Fibroblast of lung (primary cell): Measurements from ENCODE around the gene FAM234B. TPM values are rescaled to one million over a fixed set of nuclear protein-coding genes. Genes with fewer than 3 reads are reported as not detected.
A peak's percentile ranks its signal among the peaks of the same experiment; 100 is the strongest.

Source experiments
- DNase-seq, 2 donors: peaks; one replicate each; pipeline versions ENCODE4 v3.0.0 to v3.0.0-alpha.2; 2010; ENCODE audit warnings: low read depth in 2 of 2
- H2AFZ ChIP-seq: 2 replicates; pipeline ENCODE4 v1.5.1; 2012; ENCODE audit warnings: low read length, control low read depth, inconsistent platforms
- H3K27ac ChIP-seq: 2 replicates; pipeline ENCODE4 v1.5.1; 2011; ENCODE audit warnings: low read length, control low read depth; ENCODE audit not compliant: insufficient read depth
- H3K27me3 ChIP-seq: 2 replicates; pipeline ENCODE4 v1.5.1; 2011; ENCODE audit warnings: mild to moderate bottlenecking, low read length; ENCODE audit not compliant: control insufficient read depth, insufficient read depth
- H3K36me3 ChIP-seq: 2 replicates; pipeline ENCODE4 v1.5.1; 2011; ENCODE audit warnings: low read length; ENCODE audit not compliant: control insufficient read depth, insufficient read depth
- H3K4me1 ChIP-seq: 2 replicates; pipeline ENCODE4 v1.5.1; 2011; ENCODE audit warnings: low read length; ENCODE audit not compliant: control insufficient read depth, insufficient read depth; ENCODE audit errors: extremely low read depth
- H3K4me2 ChIP-seq: 2 replicates; pipeline ENCODE4 v1.5.1; 2011; ENCODE audit warnings: low read length, control low read depth; ENCODE audit not compliant: insufficient read depth; ENCODE audit errors: extremely low read depth
- H3K4me3 ChIP-seq, 4 experiments: fragments of 200-600 bp in 1 of 4; sonication (generic) in 1 of 4; replicated peaks in 1 of 4; 2 replicates each; pipeline ENCODE4 v1.5.1; 2011 to 2016; ENCODE audit warnings: low read length in 4 of 4, low read depth in 3 of 4, mild to moderate bottlenecking in 3 of 4, control low read depth in 2 of 4, inconsistent platforms in 1 of 4, mixed read lengths in 1 of 4; ENCODE audit not compliant: insufficient read depth in 1 of 4; ENCODE audit errors: control extremely low read depth in 1 of 4
- H3K79me2 ChIP-seq: 2 replicates; pipeline ENCODE4 v1.5.1; 2012; ENCODE audit warnings: mild to moderate bottlenecking, low read length, inconsistent platforms; ENCODE audit not compliant: control insufficient read depth, insufficient read depth
- H3K9ac ChIP-seq: 2 replicates; pipeline ENCODE4 v1.5.1; 2011; ENCODE audit warnings: mild to moderate bottlenecking, low read length, control low read depth; ENCODE audit not compliant: insufficient read depth
- H3K9me3 ChIP-seq: 2 replicates; pipeline ENCODE4 v1.5.1; 2012; ENCODE audit warnings: low read depth, low read length; ENCODE audit not compliant: control insufficient read depth, insufficient read depth
- H4K20me1 ChIP-seq: 2 replicates; pipeline ENCODE4 v1.5.1; 2011; ENCODE audit warnings: low read length; ENCODE audit not compliant: control insufficient read depth, insufficient read depth; ENCODE audit errors: extremely low read depth
- CTCF ChIP-seq, 2 donors: IDR thresholded peaks in 1 of 2; conservative IDR thresholded peaks in 1 of 2; 1 replicate in 1 of 2; 2 replicates in 1 of 2; pipeline ENCODE4 v1.5.1; 2011 to 2012; ENCODE audit warnings: low read length in 2 of 2, control low read depth in 1 of 2, inconsistent platforms in 1 of 2, low read depth in 1 of 2, mild to moderate bottlenecking in 1 of 2
- EZH2 ChIP-seq: IDR thresholded peaks from 2 replicates; pipeline ENCODE4 v1.5.1; 2012; ENCODE audit warnings: low read length, control low read depth, mild to moderate bottlenecking; ENCODE audit errors: missing control alignments
- polyA plus RNA-seq, 2 donors: library from polyadenylated mRNA; depleted of rRNA in 1 of 2; stranded (reverse) in 1 of 2; unstranded in 1 of 2; fragments of >200 nt; gene quantifications; 2 replicates each; pipeline ENCODE4 v1.2.1, GENCODE V29; 2011 to 2012; ENCODE audit warnings: missing spikeins in 1 of 2
- total RNA-seq: library from RNA; depleted of rRNA; stranded (reverse); fragments of >200 nt; gene quantifications from 2 replicates; pipeline ENCODE4 v1.2.1, GENCODE V29; 2014

Gene FAM234B
- total and polyA plus RNA-seq, 2 donors (not counting 1 experiment from before 2014, with no cell fraction given), result 7.3 to 10.4 TPM

GRCh38 chr12:12997156-12997555, 47.0 kb upstream of the FAM234B start:
- Histone ChIP-seq H3K79me2 (peaks cover 57% of the 10 kb centered on the region), H3K4me2 (no peak overlapping the region), H4K20me1 (no peaks in the 10 kb centered on the region), H3K9me3 (no peaks in the 10 kb centered on the region), H2AFZ (no peak overlapping the region), H3K9ac (no peak overlapping the region), H3K4me3 (peak overlapping the region in 2 of 4 experiments; percentile 7 to 99), H3K4me1 (peaks cover 21% of the 10 kb centered on the region), H3K36me3 (no peaks in the 10 kb centered on the region), H3K27me3 (no peaks in the 10 kb centered on the region), H3K27ac (no peak overlapping the region)
- TF ChIP-seq CTCF (conservative IDR thresholded peaks at IDR 0.05 in 1 of 2, IDR thresholded peaks at IDR 0.05 in 1 of 2; ENCODE audit: low read depth in 1 of 2, low read length in 2 of 2) (no peak), EZH2 (no peak)
- no peak for DNase-seq

DNA sequence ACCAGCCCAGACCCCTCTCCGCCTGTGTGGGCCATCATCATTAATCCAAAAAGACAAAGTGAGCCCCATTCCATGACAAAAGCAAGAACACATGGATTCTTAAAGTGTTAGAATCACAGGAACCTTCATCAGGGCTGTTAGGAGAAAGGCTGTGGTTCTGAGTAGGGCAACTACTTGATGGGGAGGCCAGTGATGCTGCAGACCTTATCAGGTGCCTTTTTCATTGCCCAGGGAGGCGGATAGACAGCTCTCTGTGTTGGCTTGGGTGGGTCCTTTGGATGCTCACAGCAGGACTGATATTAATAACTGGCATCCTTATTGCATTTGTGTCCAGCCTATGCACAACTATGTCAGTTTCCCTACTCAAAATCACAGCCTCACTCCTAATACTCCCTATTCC, 46.4 kb upstream of the FAM234B start:
- no peaks in the 10 kb centered on the region for H4K20me1 ChIP-seq
- H3K9ac ChIP-seq, result no peak overlapping the region
- H3K79me2 ChIP-seq, result peaks cover 59% of the 10 kb centered on the region
- no peak for DNase-seq
- no peaks in the 10 kb centered on the region for H3K9me3 ChIP-seq
- no peak overlapping the region for H3K27ac ChIP-seq
- no peaks in the 10 kb centered on the region for H3K36me3 ChIP-seq
- H3K27me3 ChIP-seq, result no peaks in the 10 kb centered on the region
- peak overlapping the region in 1 of 4 experiments; percentile 99 for H3K4me3 ChIP-seq
- H3K4me2 ChIP-seq, result peak overlapping the region; percentile 60
- TF ChIP-seq EZH2 (no peak), CTCF (conservative IDR thresholded peaks at IDR 0.05 in 1 of 2, IDR thresholded peaks at IDR 0.05 in 1 of 2; ENCODE audit: low read depth in 1 of 2, low read length in 2 of 2) (no peak)
- peaks cover 24% of the 10 kb centered on the region for H3K4me1 ChIP-seq
- H2AFZ ChIP-seq, result no peak overlapping the region

DNA sequence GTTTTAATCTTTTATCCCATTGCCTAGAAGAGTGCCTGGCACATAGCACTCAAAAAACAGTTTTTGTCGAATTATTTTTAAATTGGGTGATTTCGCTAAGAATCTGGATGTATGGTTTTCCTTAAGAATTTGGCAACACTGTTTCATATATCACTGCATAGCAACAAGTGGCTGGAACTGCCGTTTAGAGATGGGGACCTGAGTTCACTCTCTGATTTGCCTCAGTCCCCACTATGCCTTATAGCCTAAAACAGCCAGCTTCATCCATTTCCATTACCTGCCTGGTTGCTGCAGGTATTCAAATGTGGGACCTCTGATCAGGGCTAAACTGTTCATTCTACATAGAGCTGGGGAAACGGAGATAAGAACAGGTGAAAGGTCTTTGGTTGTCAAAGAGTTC, 45.9 kb upstream of the FAM234B start:
- no peak overlapping the region for H3K27ac ChIP-seq
- no peaks in the 10 kb centered on the region for H3K36me3 ChIP-seq
- no peaks in the 10 kb centered on the region for H3K27me3 ChIP-seq
- peak overlapping the region; percentile 81 for H3K4me2 ChIP-seq
- peak overlapping the region in 2 of 4 experiments; percentile 87 to 99 for H3K4me3 ChIP-seq
- H3K9ac ChIP-seq, result no peak overlapping the region
- TF ChIP-seq CTCF (conservative IDR thresholded peaks at IDR 0.05 in 1 of 2, IDR thresholded peaks at IDR 0.05 in 1 of 2; ENCODE audit: low read depth in 1 of 2, low read length in 2 of 2) (no peak), EZH2 (no peak)
- H3K9me3 ChIP-seq, result no peaks in the 10 kb centered on the region
- no peaks in the 10 kb centered on the region for H4K20me1 ChIP-seq
- peaks cover 24% of the 10 kb centered on the region for H3K4me1 ChIP-seq
- no peak for DNase-seq
- H2AFZ ChIP-seq, result no peak overlapping the region
- peaks cover 59% of the 10 kb centered on the region for H3K79me2 ChIP-seq
